Vagina (tissue), 2 donors: ENCODE results near the gene RUVBL1.

Experiments
- POLR2A ChIP-seq, 2 donors: fragments of 450-650 bp; IDR thresholded peaks; one replicate each; pipeline ENCODE4 v1.6.1; 2017; ENCODE audit warnings: antibody characterized with exemption in 2 of 2, mild to moderate bottlenecking in 2 of 2, moderate library complexity in 2 of 2
- POLR2AphosphoS5 ChIP-seq, 2 donors: sonication (generic); formaldehyde crosslinking; IDR thresholded peaks; one replicate each; pipeline ENCODE4 v1.9.0; 2017; ENCODE audit warnings: antibody characterized with exemption in 2 of 2, mild to moderate bottlenecking in 2 of 2, low read depth in 1 of 2; ENCODE audit not compliant: insufficient read depth in 1 of 2
- TF ChIP-seq, protein P1 (sequence below), 3 experiments: fragments of 450-650 bp in 2 of 3; fragments of 200-600 bp in 1 of 3; sonication (generic) in 1 of 3; IDR thresholded peaks; one replicate each; pipeline ENCODE4 v1.5.1; 2017 to 2019; ENCODE audit warnings: antibody characterized with exemption in 3 of 3, mild to moderate bottlenecking in 2 of 3, moderate library complexity in 2 of 3

GRCh38 chr3:128051837-128052594, 71.6 kb downstream of the RUVBL1 start, which contains the start of gene SEC61A1:
- TF ChIP-seq, protein P1, sequence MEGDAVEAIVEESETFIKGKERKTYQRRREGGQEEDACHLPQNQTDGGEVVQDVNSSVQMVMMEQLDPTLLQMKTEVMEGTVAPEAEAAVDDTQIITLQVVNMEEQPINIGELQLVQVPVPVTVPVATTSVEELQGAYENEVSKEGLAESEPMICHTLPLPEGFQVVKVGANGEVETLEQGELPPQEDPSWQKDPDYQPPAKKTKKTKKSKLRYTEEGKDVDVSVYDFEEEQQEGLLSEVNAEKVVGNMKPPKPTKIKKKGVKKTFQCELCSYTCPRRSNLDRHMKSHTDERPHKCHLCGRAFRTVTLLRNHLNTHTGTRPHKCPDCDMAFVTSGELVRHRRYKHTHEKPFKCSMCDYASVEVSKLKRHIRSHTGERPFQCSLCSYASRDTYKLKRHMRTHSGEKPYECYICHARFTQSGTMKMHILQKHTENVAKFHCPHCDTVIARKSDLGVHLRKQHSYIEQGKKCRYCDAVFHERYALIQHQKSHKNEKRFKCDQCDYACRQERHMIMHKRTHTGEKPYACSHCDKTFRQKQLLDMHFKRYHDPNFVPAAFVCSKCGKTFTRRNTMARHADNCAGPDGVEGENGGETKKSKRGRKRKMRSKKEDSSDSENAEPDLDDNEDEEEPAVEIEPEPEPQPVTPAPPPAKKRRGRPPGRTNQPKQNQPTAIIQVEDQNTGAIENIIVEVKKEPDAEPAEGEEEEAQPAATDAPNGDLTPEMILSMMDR (IDR thresholded peaks at IDR 0.05) = no peak
- TF ChIP-seq POLR2A (IDR thresholded peaks at IDR 0.05) (peak in 1 of 2 donors; percentile 40), POLR2AphosphoS5 (IDR thresholded peaks at IDR 0.05; ENCODE audit: insufficient read depth in 1 of 2, low read depth in 1 of 2) (peak; percentile 51 to 89)
